A549 (cell line): ENCODE data around the gene PRAC2. TPM values are rescaled to one million over a fixed set of nuclear protein-coding genes. Genes with fewer than 3 reads are reported as not detected.

Experiments used
- ATAC-seq, 2 experiments: fragments of 200-7000 bp in 1 of 2; fragments of >200 bp in 1 of 2; cut with Nextera tagmentation in 1 of 2; cut with Tn5 transposase in 1 of 2; 3 replicates each; pipeline versions ENCODE4 v1.8.0 to v1.9.1; 2018 to 2020; ENCODE audit warnings: mild to moderate bottlenecking in 1 of 2, moderate library complexity in 1 of 2
- CTCF ChIA-PET: fragments of 300-600 bp; sonication (Branson Sonifier 250); formaldehyde crosslinking; extraction: SDS; loops from one replicate; lab custom pipeline; 2021; ENCODE audit warnings: antibody characterized with exemption, inconsistent platforms; lab: Yijun Ruan, JAX
- POLR2A ChIA-PET: fragments of 350-600 bp; formaldehyde crosslinking; extraction: SDS; loops from one replicate; lab custom pipeline; 2021; ENCODE audit warnings: antibody characterized with exemption, inconsistent platforms; lab: Yijun Ruan, JAX
- DNase-seq, 2 experiments: peaks; one replicate each; pipeline versions ENCODE4 v3.0.0 to v3.0.0-alpha.2; 2011 to 2016; ENCODE audit warnings: low read depth in 1 of 2, low spot score in 1 of 2
- FAIRE-seq: peaks from 2 replicates; lab custom pipeline; 2011; peaks lifted over from hg19 to GRCh38; lab: Jason Lieb, UNC
- H3K27ac ChIP-seq, 2 experiments: fragments of >200 bp; sonication (Bioruptor Twin); formaldehyde crosslinking; 3 replicates each; pipeline ENCODE4 v1.5.1; 2016 to 2017
- H3K4me1 ChIP-seq: fragments of >200 bp; sonication (Bioruptor Twin); formaldehyde crosslinking; 3 replicates; pipeline ENCODE4 v1.6.1; 2016
- H3K4me2 ChIP-seq: fragments of >200 bp; sonication (Bioruptor Twin); formaldehyde crosslinking; 3 replicates; pipeline ENCODE4 v1.6.1; 2016
- H3K4me3 ChIP-seq: fragments of >200 bp; sonication (Bioruptor Twin); formaldehyde crosslinking; 3 replicates; pipeline ENCODE4 v1.5.1; 2016
- H3K9me3 ChIP-seq: fragments of >200 bp; sonication (Bioruptor Twin); formaldehyde crosslinking; 3 replicates; pipeline ENCODE4 v1.6.1; 2016
- BHLHE40 ChIP-seq: IDR thresholded peaks from 2 replicates; pipeline ENCODE4 v1.6.1; 2012; ENCODE audit warnings: low read depth, low read length, inconsistent platforms
- CBX2 ChIP-seq: fragments of 200-600 bp; sonication (generic); IDR thresholded peaks from 2 replicates; pipeline ENCODE4 v1.6.1; 2016; ENCODE audit warnings: low read depth, mild to moderate bottlenecking, borderline replicate concordance
- CEBPB ChIP-seq, 2 experiments: fragments of >200 bp in 1 of 2; sonication (Bioruptor Twin) in 1 of 2; formaldehyde crosslinking in 1 of 2; IDR thresholded peaks; 2 replicates each; pipeline ENCODE4 v1.6.1; 2012 to 2016
- CHD2 ChIP-seq: fragments of 150-350 bp; IDR thresholded peaks from 2 replicates; pipeline ENCODE4 v1.6.1; 2014; ENCODE audit warnings: low read length; ENCODE audit not compliant: partially characterized antibody
- EHF ChIP-seq: fragments of 250-450 bp; sonication (Bioruptor Pico); IDR thresholded peaks from 2 replicates; pipeline ENCODE4 v1.5.0; 2020; ENCODE audit warnings: mild to moderate bottlenecking
- EP300 ChIP-seq, 2 experiments: fragments of >200 bp; sonication (Bioruptor Twin); formaldehyde crosslinking; IDR thresholded peaks; 2 replicates in 1 of 2; 3 replicates in 1 of 2; pipeline ENCODE4 v1.6.1; 2016 to 2017
- HDAC2 ChIP-seq: fragments of 200-600 bp; sonication (generic); IDR thresholded peaks from 2 replicates; pipeline ENCODE4 v1.6.1; 2016
- HOXB5 ChIP-seq: fragments of 250-450 bp; sonication (Bioruptor Pico); IDR thresholded peaks from 2 replicates; pipeline ENCODE4 v1.5.0; 2020; ENCODE audit warnings: mild to moderate bottlenecking, moderate library complexity
- JUN ChIP-seq, 2 experiments: fragments of >200 bp; sonication (Bioruptor Twin); formaldehyde crosslinking; IDR thresholded peaks; 2 replicates in 1 of 2; 3 replicates in 1 of 2; pipeline ENCODE4 v1.6.1; 2016 to 2017
- KDM5A ChIP-seq: fragments of 200-600 bp; sonication (generic); IDR thresholded peaks from 2 replicates; pipeline ENCODE4 v1.6.1; 2016; ENCODE audit warnings: antibody characterized with exemption, mild to moderate bottlenecking
- MAFK ChIP-seq: fragments of 450-650 bp; IDR thresholded peaks from 2 replicates; pipeline ENCODE4 v1.6.1; 2014; ENCODE audit not compliant: partially characterized antibody
- PHF8 ChIP-seq: fragments of 200-600 bp; sonication (generic); IDR thresholded peaks from 2 replicates; pipeline ENCODE4 v1.6.1; 2016; ENCODE audit warnings: low read depth, mild to moderate bottlenecking, antibody characterized with exemption, moderate library complexity, borderline replicate concordance
- RAD21 ChIP-seq, 2 experiments: fragments of >200 bp in 1 of 2; sonication (Bioruptor Twin) in 1 of 2; formaldehyde crosslinking in 1 of 2; IDR thresholded peaks in 1 of 2; conservative IDR thresholded peaks in 1 of 2; 2 replicates in 1 of 2; 3 replicates in 1 of 2; pipeline ENCODE4 v1.6.1; 2012 to 2018; ENCODE audit warnings: inconsistent platforms in 1 of 2
- RCOR1 ChIP-seq: fragments of 150-350 bp; IDR thresholded peaks from 2 replicates; pipeline ENCODE4 v1.6.1; 2014; ENCODE audit warnings: antibody characterized with exemption, low read length, low read depth
- RNF2 ChIP-seq: fragments of 200-600 bp; sonication (generic); IDR thresholded peaks from 2 replicates; pipeline ENCODE4 v1.6.1; 2016; ENCODE audit warnings: low read depth, mild to moderate bottlenecking, antibody characterized with exemption, moderate library complexity, borderline replicate concordance
- SMC3 ChIP-seq: fragments of >200 bp; sonication (Bioruptor Twin); formaldehyde crosslinking; IDR thresholded peaks from 3 replicates; pipeline ENCODE4 v1.6.1; 2018; ENCODE audit warnings: inconsistent platforms
- TFCP2L1 ChIP-seq: fragments of 250-450 bp; sonication (Bioruptor Pico); IDR thresholded peaks from 2 replicates; pipeline ENCODE4 v1.5.0; 2021; ENCODE audit warnings: mild to moderate bottlenecking
- USF2 ChIP-seq: fragments of 450-650 bp; IDR thresholded peaks from 2 replicates; pipeline ENCODE4 v1.6.1; 2014; ENCODE audit warnings: antibody characterized with exemption
- ZC3H11A ChIP-seq: fragments of 450-650 bp; IDR thresholded peaks from 2 replicates; pipeline ENCODE4 v1.6.1; 2014; ENCODE audit warnings: antibody characterized with exemption, mild to moderate bottlenecking
- ZFP36 ChIP-seq: fragments of 450-650 bp; IDR thresholded peaks from 2 replicates; pipeline ENCODE4 v1.6.1; 2014; ENCODE audit warnings: borderline replicate concordance; ENCODE audit not compliant: partially characterized antibody
- ZSCAN20 ChIP-seq: fragments of 250-450 bp; sonication (Bioruptor Pico); IDR thresholded peaks from 2 replicates; pipeline ENCODE4 v1.8.0; 2022; ENCODE audit warnings: mild to moderate bottlenecking, moderate library complexity
- WGBS: methylation state at CpG from one replicate; pipeline ENCODE4 v1.1.6; 2017; ENCODE audit errors: missing lambda C conversion rate; 5-methylcytosine and 5-hydroxymethylcytosine counted together
- polyA plus RNA-seq, 4 experiments: library from polyadenylated mRNA; depleted of rRNA in 3 of 4; stranded (reverse); fragments of >200 nt; fragmentation: RNase III in 1 of 4; extraction: RNeasy Plus Mini Kit Qiagen cat#74134 plus additional on column Dnase treatment in 1 of 4; gene quantifications; 2 replicates in 3 of 4; 3 replicates in 1 of 4; pipeline ENCODE4 v1.2.3, GENCODE V29; 2011 to 2017
- TF ChIP-seq, protein P1 (sequence below): fragments of 250-450 bp; sonication (Bioruptor Pico); IDR thresholded peaks from 2 replicates; pipeline ENCODE4 v1.5.0; 2021; ENCODE audit warnings: mild to moderate bottlenecking, moderate library complexity, borderline replicate concordance
- TF ChIP-seq, protein P2 (sequence below): IDR thresholded peaks from 2 replicates; pipeline ENCODE4 v1.6.1; 2012

Gene PRAC2
- polyA plus RNA-seq, 2 of the 4 experiments (the other 2 are of a cell fraction): not detected

DNA sequence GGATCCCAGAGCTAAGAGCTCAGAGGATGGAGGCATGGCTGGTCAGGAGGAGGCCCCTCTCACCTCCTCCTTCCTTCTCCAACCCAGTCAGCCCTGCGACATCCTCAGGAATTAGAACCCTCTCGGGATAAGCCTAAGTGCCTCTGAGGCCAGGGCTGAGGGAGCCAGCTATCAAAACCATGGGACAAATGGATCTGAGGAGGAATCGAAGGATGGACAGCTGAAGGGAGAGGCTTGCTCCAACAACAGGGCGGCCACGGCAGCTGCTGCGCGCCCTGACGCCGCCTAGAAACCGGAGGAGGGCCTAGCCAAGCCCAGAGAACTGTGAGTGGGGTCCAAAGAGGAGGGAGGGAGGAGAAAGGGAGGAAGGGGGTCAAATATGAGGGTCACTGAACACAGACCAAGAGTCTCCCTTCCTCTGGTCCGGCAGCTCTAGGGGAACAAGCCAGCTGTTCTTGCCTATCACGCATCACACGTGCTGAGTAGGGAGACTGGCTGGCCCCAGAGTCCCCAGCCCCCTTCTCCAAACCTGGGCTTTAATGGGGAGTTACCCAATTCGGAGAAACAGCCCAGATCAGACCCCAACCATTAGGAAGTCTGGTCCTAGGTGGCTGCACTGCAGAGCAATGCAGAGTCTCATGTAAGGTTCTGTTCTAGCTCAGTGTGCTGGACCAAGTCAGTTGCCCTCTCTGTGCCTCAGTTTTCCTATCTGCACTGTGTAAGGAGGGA, 11.5 kb downstream of the PRAC2 start:
- Histone ChIP-seq H3K4me2 (no peak overlapping the region), H3K4me1 (peaks cover under 1% of the 10 kb centered on the region; the same call in 1 of the 3 replicates), H3K4me3 (no peak overlapping the region), H3K9me3 (no peaks in the 10 kb centered on the region), H3K27ac (no peak overlapping the region)
- CTCF ChIA-PET: interaction anchor here (1.1 to 33.0 kb wide), 12 partner anchors 9 to 298 kb away, joined by 3 to 852 read pairs (median 8); partner anchors contain the start of genes HOXB13, PRAC1 and PRAC2
- POLR2A ChIA-PET: interaction anchor here (0.5 kb wide), 1 partner anchor 10 kb away, joined by 3 read pairs; no protein-coding TSS in a partner anchor
- FAIRE-seq (no peak), ATAC-seq (peak; percentile 16 to 35; a peak in 2 of 6 replicates), DNase-seq (no peak)
- 80% methylated on average over 14 of the region's 14 CpGs for WGBS
- TF ChIP-seq HOXB5 (CRISPR knock-in tag): no peak
- no peak for TF ChIP-seq SMC3
- TF ChIP-seq RAD21 (conservative IDR thresholded peaks at IDR 0.05 in 1 of 2, IDR thresholded peaks at IDR 0.05 in 1 of 2): no peak
- no peak for TF ChIP-seq JUN (IDR thresholded peaks at IDR 0.05)
- TF ChIP-seq TFCP2L1 (CRISPR knock-in tag): no peak
- no peak for TF ChIP-seq ZSCAN20 (CRISPR knock-in tag)
- TF ChIP-seq ZFP36: no peak
- TF ChIP-seq HDAC2: no peak
- no peak for TF ChIP-seq RNF2
- TF ChIP-seq, protein P1, sequence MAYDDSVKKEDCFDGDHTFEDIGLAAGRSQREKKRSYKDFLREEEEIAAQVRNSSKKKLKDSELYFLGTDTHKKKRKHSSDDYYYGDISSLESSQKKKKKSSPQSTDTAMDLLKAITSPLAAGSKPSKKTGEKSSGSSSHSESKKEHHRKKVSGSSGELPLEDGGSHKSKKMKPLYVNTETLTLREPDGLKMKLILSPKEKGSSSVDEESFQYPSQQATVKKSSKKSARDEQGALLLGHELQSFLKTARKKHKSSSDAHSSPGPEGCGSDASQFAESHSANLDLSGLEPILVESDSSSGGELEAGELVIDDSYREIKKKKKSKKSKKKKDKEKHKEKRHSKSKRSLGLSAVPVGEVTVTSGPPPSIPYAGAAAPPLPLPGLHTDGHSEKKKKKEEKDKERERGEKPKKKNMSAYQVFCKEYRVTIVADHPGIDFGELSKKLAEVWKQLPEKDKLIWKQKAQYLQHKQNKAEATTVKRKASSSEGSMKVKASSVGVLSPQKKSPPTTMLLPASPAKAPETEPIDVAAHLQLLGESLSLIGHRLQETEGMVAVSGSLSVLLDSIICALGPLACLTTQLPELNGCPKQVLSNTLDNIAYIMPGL (CRISPR knock-in tag): no peak
- no peak for TF ChIP-seq KDM5A
- no peak for TF ChIP-seq USF2
- no peak for TF ChIP-seq CBX2
- no peak for TF ChIP-seq CHD2
- no peak for TF ChIP-seq RCOR1

GRCh38 chr17:48735062-48735351, 12.0 kb downstream of the PRAC2 start:
- 77% methylated on average over 7 of the region's 7 CpGs for WGBS
- no peak overlapping the region for H3K27ac ChIP-seq
- H3K4me2 ChIP-seq: no peak overlapping the region
- TF ChIP-seq CEBPB (IDR thresholded peaks at IDR 0.05): no peak
- TF ChIP-seq MAFK: no peak
- TF ChIP-seq EP300 (IDR thresholded peaks at IDR 0.05): no peak
- no peak for TF ChIP-seq BHLHE40
- TF ChIP-seq SMC3: no peak
- no peak for TF ChIP-seq KDM5A
- no peak for TF ChIP-seq ZC3H11A
- no peak for TF ChIP-seq PHF8
- TF ChIP-seq, protein P2, sequence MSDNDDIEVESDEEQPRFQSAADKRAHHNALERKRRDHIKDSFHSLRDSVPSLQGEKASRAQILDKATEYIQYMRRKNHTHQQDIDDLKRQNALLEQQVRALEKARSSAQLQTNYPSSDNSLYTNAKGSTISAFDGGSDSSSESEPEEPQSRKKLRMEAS: no peak
- TF ChIP-seq EHF: no peak
- ChIA-PET CTCF (interaction anchor here (1.1 to 33.0 kb wide), 11 partner anchors 9 to 298 kb away, joined by 3 to 852 read pairs (median 11); partner anchors contain the start of genes HOXB13, PRAC1 and PRAC2), POLR2A (no interaction called here)
- H3K4me1 ChIP-seq: no peaks in the 10 kb centered on the region
- H3K9me3 ChIP-seq: no peaks in the 10 kb centered on the region
- DNase-seq (no peak), ATAC-seq (0 out of 6 replicates have a peak, but pooled peaks of 1 of the 2 experiments have one; percentile 17), FAIRE-seq (no peak)
- H3K4me3 ChIP-seq: no peak overlapping the region
